Chondrocyte (in vitro differentiated cells): ENCODE measurements around the gene CNDP2. TPM values are rescaled to one million over a fixed set of nuclear protein-coding genes. Genes with fewer than 3 reads are reported as not detected.

Source experiments
- DNase-seq: peaks from one replicate; pipeline ENCODE4 v3.0.0; 2021; ENCODE audit warnings: mixed read lengths, low spot score
- H3K27ac Mint-ChIP-seq: one replicate; pipeline ENCODE4 v1.8.0; 2021; ENCODE audit warnings: mild to moderate bottlenecking, moderate library complexity, mixed read lengths; ENCODE audit not compliant: unreplicated experiment
- H3K27me3 Mint-ChIP-seq: 2 replicates; pipeline ENCODE4 v1.8.0; 2021; ENCODE audit warnings: low read depth, mixed read lengths
- H3K36me3 Mint-ChIP-seq: 2 replicates; pipeline ENCODE4 v1.8.0; 2021; ENCODE audit warnings: low read depth, mixed read lengths
- H3K4me1 Mint-ChIP-seq: 2 replicates; pipeline ENCODE4 v1.8.0; 2021; ENCODE audit warnings: low read depth, mild to moderate bottlenecking, mixed read lengths
- H3K4me3 Mint-ChIP-seq: one replicate; pipeline ENCODE4 v1.8.0; 2021; ENCODE audit warnings: mild to moderate bottlenecking, moderate library complexity, mixed read lengths; ENCODE audit not compliant: unreplicated experiment
- H3K9me3 Mint-ChIP-seq: 2 replicates; pipeline ENCODE4 v1.8.0; 2021; ENCODE audit warnings: low read depth, mixed read lengths
- total RNA-seq: library from RNA; stranded (reverse); gene quantifications from 3 replicates; pipeline ENCODE4 v1.2.1, GENCODE V29; 2021
- TF ChIP-seq, protein P1 (sequence below): fragments of 200-600 bp; sonication (generic); IDR thresholded peaks from 2 replicates; pipeline ENCODE4 v1.5.0; 2021; ENCODE audit warnings: antibody characterized with exemption, mild to moderate bottlenecking, moderate library complexity

The CNDP2 gene
- total RNA-seq, 1 donor from 2014 or later, result 58.6 TPM

DNA sequence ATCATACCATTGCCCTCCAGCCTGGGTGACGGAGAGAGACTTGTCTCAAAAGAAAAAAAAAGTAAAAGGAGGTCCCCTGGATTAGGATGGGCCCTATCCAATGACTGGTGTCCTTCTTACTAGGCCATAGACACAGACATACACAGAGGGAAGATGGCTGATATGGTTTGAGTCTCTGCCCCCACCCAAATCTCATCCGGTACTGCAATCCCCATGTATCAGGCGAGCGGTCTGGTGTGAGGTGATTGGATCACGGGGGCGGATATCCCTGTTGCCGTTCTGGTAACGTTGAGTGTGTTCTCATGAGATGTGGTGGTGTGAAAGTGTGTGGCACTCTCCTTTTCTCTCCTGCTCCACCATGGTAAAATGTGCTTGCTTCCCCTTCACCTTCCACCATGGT, 7.8 kb upstream of the CNDP2 start:
- DNase-seq, result no peak
- H3K9me3 Mint-ChIP-seq, result no peaks in the 10 kb centered on the region
- H3K4me1 Mint-ChIP-seq, result peaks cover 26% of the 10 kb centered on the region
- H3K27me3 Mint-ChIP-seq, result peaks cover 4% of the 10 kb centered on the region
- H3K4me3 Mint-ChIP-seq, result no peak overlapping the region
- H3K27ac Mint-ChIP-seq, result no peak overlapping the region
- TF ChIP-seq, protein P1, sequence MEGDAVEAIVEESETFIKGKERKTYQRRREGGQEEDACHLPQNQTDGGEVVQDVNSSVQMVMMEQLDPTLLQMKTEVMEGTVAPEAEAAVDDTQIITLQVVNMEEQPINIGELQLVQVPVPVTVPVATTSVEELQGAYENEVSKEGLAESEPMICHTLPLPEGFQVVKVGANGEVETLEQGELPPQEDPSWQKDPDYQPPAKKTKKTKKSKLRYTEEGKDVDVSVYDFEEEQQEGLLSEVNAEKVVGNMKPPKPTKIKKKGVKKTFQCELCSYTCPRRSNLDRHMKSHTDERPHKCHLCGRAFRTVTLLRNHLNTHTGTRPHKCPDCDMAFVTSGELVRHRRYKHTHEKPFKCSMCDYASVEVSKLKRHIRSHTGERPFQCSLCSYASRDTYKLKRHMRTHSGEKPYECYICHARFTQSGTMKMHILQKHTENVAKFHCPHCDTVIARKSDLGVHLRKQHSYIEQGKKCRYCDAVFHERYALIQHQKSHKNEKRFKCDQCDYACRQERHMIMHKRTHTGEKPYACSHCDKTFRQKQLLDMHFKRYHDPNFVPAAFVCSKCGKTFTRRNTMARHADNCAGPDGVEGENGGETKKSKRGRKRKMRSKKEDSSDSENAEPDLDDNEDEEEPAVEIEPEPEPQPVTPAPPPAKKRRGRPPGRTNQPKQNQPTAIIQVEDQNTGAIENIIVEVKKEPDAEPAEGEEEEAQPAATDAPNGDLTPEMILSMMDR, result no peak
- H3K36me3 Mint-ChIP-seq, result peaks cover 1% of the 10 kb centered on the region

DNA sequence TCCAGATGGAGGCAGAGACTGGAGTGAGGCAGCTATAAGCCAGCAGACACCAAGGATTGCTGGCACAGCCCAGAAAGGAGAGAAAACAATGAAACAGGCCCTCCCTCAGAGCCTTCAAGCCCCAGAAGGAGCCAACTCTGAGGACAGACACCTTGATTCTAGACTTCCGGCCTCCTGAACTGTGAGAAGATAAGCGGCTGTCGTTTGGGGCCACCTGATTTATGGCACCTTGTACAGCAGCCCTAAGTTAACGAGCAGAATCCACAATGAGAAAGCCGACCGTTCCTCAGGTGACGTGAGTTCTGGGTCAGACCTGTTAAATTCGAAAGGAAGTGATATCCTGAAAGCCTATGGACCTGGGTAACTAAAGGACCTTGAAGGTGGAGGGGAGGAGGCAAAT, 7.3 kb upstream of the CNDP2 start:
- Mint-ChIP-seq H3K4me1 (peaks cover 26% of the 10 kb centered on the region), H3K27ac (no peak overlapping the region), H3K9me3 (no peaks in the 10 kb centered on the region), H3K36me3 (peaks cover 1% of the 10 kb centered on the region), H3K27me3 (peaks cover 4% of the 10 kb centered on the region), H3K4me3 (no peak overlapping the region)
- DNase-seq, result no peak
- TF ChIP-seq, protein P1, result no peak

DNA sequence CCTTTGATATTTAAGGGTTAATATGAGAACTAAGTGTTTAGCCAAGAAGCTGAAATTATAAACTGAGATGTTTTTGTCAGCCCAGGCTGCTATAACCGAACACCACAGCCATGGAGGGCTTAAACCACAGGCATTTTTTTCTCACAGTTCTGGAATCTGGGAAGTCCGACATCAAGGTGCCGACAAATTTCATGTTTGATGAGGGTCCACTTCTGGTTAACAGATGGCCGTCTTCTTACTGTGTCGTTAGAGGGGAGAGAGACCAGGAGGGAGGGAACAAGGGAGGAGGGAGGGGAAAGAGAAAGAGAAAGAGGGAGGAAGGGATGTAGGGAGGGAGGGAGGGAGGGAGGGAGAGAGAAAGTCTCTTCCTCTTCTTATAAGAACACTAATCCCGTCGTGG, 6.5 kb upstream of the CNDP2 start:
- Mint-ChIP-seq H3K27ac (peak overlapping the region; percentile 86), H3K4me1 (peaks cover 23% of the 10 kb centered on the region), H3K27me3 (peaks cover 4% of the 10 kb centered on the region), H3K9me3 (no peaks in the 10 kb centered on the region), H3K4me3 (peak overlapping the region; percentile 67), H3K36me3 (peaks cover 1% of the 10 kb centered on the region)
- TF ChIP-seq, protein P1, result no peak
- no peak for DNase-seq

GRCh38 chr18:74492259-74492658, 3.9 kb upstream of the CNDP2 start:
- Mint-ChIP-seq H3K9me3 (no peaks in the 10 kb centered on the region), H3K27me3 (peaks cover 2% of the 10 kb centered on the region), H3K36me3 (peaks cover 1% of the 10 kb centered on the region), H3K4me3 (no peak overlapping the region), H3K4me1 (peaks cover 17% of the 10 kb centered on the region), H3K27ac (no peak overlapping the region)
- TF ChIP-seq, protein P1, result no peak
- DNase-seq, result no peak

- TF ChIP-seq, protein P1, result peak; percentile 79
- Mint-ChIP-seq H3K36me3 (peaks cover 1% of the 10 kb centered on the region), H3K27me3 (peaks cover 2% of the 10 kb centered on the region), H3K9me3 (no peaks in the 10 kb centered on the region), H3K4me3 (no peak overlapping the region), H3K4me1 (peaks cover 24% of the 10 kb centered on the region), H3K27ac (no peak overlapping the region)
- DNase-seq, result no peak
These were observed 2.5 kb upstream of the CNDP2 start for GRCh38 chr18:74493689-74494088.
